K562 (cell line): Measurements from ENCODE around the gene PDE4D. TPM values are rescaled to one million over a fixed set of nuclear protein-coding genes. Genes with fewer than 3 reads are reported as not detected.

ENCODE experiments used
- ATAC-seq: fragments of 200-7000 bp; cut with Tn5 transposase; 3 replicates; pipeline ENCODE4 v1.9.1; 2020; ENCODE audit warnings: moderate library complexity
- BruUV-seq: library from RNA; stranded (reverse); fragments of 400-500 nt; replicated peaks from 2 replicates; lab custom pipeline; 2021; lab: Mats Ljungman, UMichigan
- CTCF ChIA-PET: fragments of 300-600 bp; formaldehyde crosslinking; extraction: SDS; loops from one replicate; lab custom pipeline; 2021; ENCODE audit warnings: low intra/inter-chr PET ratio; lab: Yijun Ruan, JAX
- POLR2A ChIA-PET: fragments of 300-600, 350-650 bp; sonication (Branson Sonifier 250); formaldehyde crosslinking; extraction: SDS; loops from one replicate; lab custom pipeline; 2021; ENCODE audit warnings: antibody characterized with exemption, inconsistent platforms; lab: Yijun Ruan, JAX
- DNase-seq, 4 experiments: peaks; one replicate each; pipeline versions ENCODE4 v3.0.0 to v3.0.0-alpha.2; 2011 to 2018; ENCODE audit warnings: low spot score in 3 of 4, mixed read lengths in 3 of 4; ENCODE audit errors: extremely low read depth in 1 of 4
- FAIRE-seq: peaks from 2 replicates; lab custom pipeline; 2011; peaks lifted over from hg19 to GRCh38; lab: Jason Lieb, UNC
- H2AFZ ChIP-seq: 2 replicates; pipeline ENCODE4 v1.6.0; 2011; ENCODE audit warnings: low read depth, low read length, control low read depth, inconsistent platforms
- H3K27ac ChIP-seq: fragments of 200-600 bp; 3 replicates; pipeline ENCODE4 v1.8.0; 2011; ENCODE audit warnings: low read depth, mild to moderate bottlenecking, control low read depth, inconsistent platforms, low read length, moderate library complexity, mixed read lengths; ENCODE audit errors: extremely low read depth
- H3K27me3 ChIP-seq, 2 experiments: fragments of 300-600 bp in 1 of 2; 2 replicates in 1 of 2; 3 replicates in 1 of 2; pipeline versions ENCODE4 v1.6.0 to v1.8.0; 2011; ENCODE audit warnings: inconsistent platforms in 2 of 2, low read length in 2 of 2, mild to moderate bottlenecking in 1 of 2, mixed read lengths in 1 of 2, moderate library complexity in 1 of 2; ENCODE audit not compliant: control insufficient read depth in 2 of 2, insufficient read depth in 2 of 2
- H3K36me3 ChIP-seq: fragments of 300-600 bp; 3 replicates; pipeline ENCODE4 v1.8.0; 2011; ENCODE audit warnings: mild to moderate bottlenecking, low read length, inconsistent platforms; ENCODE audit not compliant: control insufficient read depth, insufficient read depth
- H3K4me1 ChIP-seq, 2 experiments: fragments of 200-600 bp in 1 of 2; replicated peaks in 1 of 2; 2 replicates in 1 of 2; 3 replicates in 1 of 2; pipeline versions ENCODE4 v1.5.1 to v1.8.0; 2011; ENCODE audit warnings: inconsistent platforms in 2 of 2, low read length in 2 of 2, mild to moderate bottlenecking in 1 of 2, mixed read lengths in 1 of 2, moderate library complexity in 1 of 2; ENCODE audit not compliant: control insufficient read depth in 2 of 2, insufficient read depth in 2 of 2
- H3K4me2 ChIP-seq: 2 replicates; pipeline ENCODE4 v1.6.1; 2011; ENCODE audit warnings: low read length, control low read depth, inconsistent platforms, mixed read lengths; ENCODE audit not compliant: insufficient read depth
- H3K4me3 ChIP-seq: fragments of 200-600 bp; sonication (generic), shearing (Covaris generic); 2 replicates; pipeline ENCODE4 v1.5.1; 2016; ENCODE audit warnings: control low read depth, inconsistent platforms
- H3K79me2 ChIP-seq: fragments of 200-600 bp; 3 replicates; pipeline ENCODE4 v1.8.0; 2011; ENCODE audit warnings: low read length, inconsistent platforms; ENCODE audit not compliant: control insufficient read depth, insufficient read depth
- H3K9ac ChIP-seq, 2 experiments: 2 replicates each; pipeline versions ENCODE4 v1.6.0 to v1.6.1; 2011; ENCODE audit warnings: low read depth in 2 of 2, low read length in 2 of 2, control low read depth in 1 of 2, inconsistent platforms in 1 of 2, mild to moderate bottlenecking in 1 of 2, mixed read lengths in 1 of 2; ENCODE audit not compliant: insufficient read depth in 1 of 2
- H3K9me1 ChIP-seq: one replicate; pipeline ENCODE4 v1.6.0; 2011; ENCODE audit warnings: inconsistent platforms, mild to moderate bottlenecking, low read length, moderate library complexity; ENCODE audit not compliant: control insufficient read depth, insufficient read depth
- H3K9me3 ChIP-seq: replicated peaks from 2 replicates; pipeline ENCODE4 v1.5.1; 2011; ENCODE audit warnings: low read depth, low read length, inconsistent platforms; ENCODE audit not compliant: control insufficient read depth, insufficient read depth
- H4K20me1 ChIP-seq: replicated peaks from 2 replicates; pipeline ENCODE4 v1.6.1; 2011; ENCODE audit warnings: low read length, inconsistent platforms, mixed read lengths; ENCODE audit not compliant: control insufficient read depth, insufficient read depth
- EWSR1 ChIP-seq: fragments of 450-650 bp; IDR thresholded peaks from 2 replicates; pipeline ENCODE4 v1.6.1; 2018; ENCODE audit warnings: borderline replicate concordance, mild to moderate bottlenecking, low read depth, moderate library complexity; ENCODE audit not compliant: partially characterized antibody
- GABPA ChIP-seq: fragments of 200-800 bp; sonication (Bioruptor generic); conservative IDR thresholded peaks from 2 replicates; pipeline ENCODE4 v1.6.1; 2016; ENCODE audit warnings: low read depth, missing genetic modification characterization, missing compliant biosample characterization
- HDAC3 ChIP-seq: fragments of 450-650 bp; IDR thresholded peaks from 2 replicates; pipeline ENCODE4 v1.6.1; 2018; ENCODE audit warnings: borderline replicate concordance, mild to moderate bottlenecking, moderate library complexity; ENCODE audit not compliant: partially characterized antibody
- KDM5B ChIP-seq: fragments of 200-600 bp; sonication (generic); IDR thresholded peaks from 2 replicates; pipeline ENCODE4 v1.6.1; 2012; ENCODE audit warnings: low read depth, mild to moderate bottlenecking, moderate library complexity, low read length, control low read depth, inconsistent platforms; ENCODE audit not compliant: insufficient replicate concordance
- NCOA6 ChIP-seq: fragments of 450-650 bp; IDR thresholded peaks from 2 replicates; pipeline ENCODE4 v1.6.1; 2017; ENCODE audit warnings: mild to moderate bottlenecking
- UBTF ChIP-seq, 2 experiments: IDR thresholded peaks; 2 replicates each; pipeline ENCODE4 v1.6.1; 2012; ENCODE audit warnings: improper control_type of control experiment in 2 of 2, low read depth in 2 of 2, low read length in 2 of 2, borderline replicate concordance in 1 of 2
- WGBS: fragments of 100-300 bp; shearing (Covaris generic); methylation state at CpG from one replicate; pipeline ENCODE4 v1.1.6; 2016; ENCODE audit warnings: low coverage, mixed read lengths; ENCODE audit not compliant: insufficient coverage; ENCODE audit errors: missing lambda C conversion rate; 5-methylcytosine and 5-hydroxymethylcytosine counted together
- in situ Hi-C: fragments of 300-500 bp; cut with MboI; formaldehyde crosslinking; loops from 4 replicates; pipeline ENCODE4 v1.15.0; 2018; ENCODE audit warnings: inconsistent platforms, mixed read lengths
- intact Hi-C: fragments of 100-400 bp; cut with micrococcal nuclease; formaldehyde crosslinking; loops from 2 replicates; pipeline ENCODE4 v1.14.2; 2022
- polyA plus RNA-seq, 8 experiments: library from polyadenylated mRNA; depleted of rRNA in 4 of 8; stranded (reverse) in 5 of 8; unstranded in 3 of 8; fragments of >200 nt; fragmentation: Nextera tagmentation in 2 of 8; fragmentation: Illumina TruSeq in 1 of 8; extraction: Ambion mirVana in 2 of 8; extraction: Trizol in 1 of 8; gene quantifications; 2 replicates each; pipeline versions ENCODE4 v1.2.1 to v1.2.3, GENCODE V29; 2011 to 2014; ENCODE audit warnings: inconsistent platforms in 1 of 8, missing spikeins in 1 of 8
- total RNA-seq, 7 experiments: library from RNA; depleted of rRNA in 6 of 7; stranded (reverse); fragments of >200 nt in 6 of 7; fragmentation: Illumina TruSeq in 2 of 7; extraction: Trizol in 2 of 7; gene quantifications; 2 replicates each; pipeline versions ENCODE4 v1.2.1 to v1.2.3, GENCODE V29; 2011 to 2021; ENCODE audit warnings: low replicate concordance in 1 of 7
- TF ChIP-seq, protein P1 (sequence below): sonication (generic); formaldehyde crosslinking; IDR thresholded peaks from 2 replicates; pipeline ENCODE4 v1.8.0; 2022; ENCODE audit warnings: mild to moderate bottlenecking, low read depth, missing genetic modification reagents
- TF ChIP-seq, protein P2 (sequence below): fragments of 250-450 bp; sonication (Bioruptor Pico); IDR thresholded peaks from 2 replicates; pipeline ENCODE4 v1.4.0; 2020; ENCODE audit warnings: borderline replicate concordance

The PDE4D gene
- total and polyA plus RNA-seq, 9 of the 15 experiments (the other 6 are each of a cell fraction or from before 2014, with no cell fraction given), result 0.04 to 0.46 (median 0.13) TPM

GRCh38 chr5:59000211-59000610 is 893.3 kb downstream of the PDE4D start:
- no peak for FAIRE-seq
- CTCF ChIA-PET, result no interaction called here
- no peaks in the 10 kb centered on the region for H3K9me3 ChIP-seq
- intact Hi-C loops (no loop called here), in situ Hi-C loops (no loop called here)
- H3K9me1 ChIP-seq, result no peaks in the 10 kb centered on the region
- H3K36me3 ChIP-seq, result no peaks in the 10 kb centered on the region
- no peak overlapping the region for H3K4me3 ChIP-seq
- TF ChIP-seq NCOA6, result no peak
- no peak for TF ChIP-seq GABPA
- TF ChIP-seq, protein P1, sequence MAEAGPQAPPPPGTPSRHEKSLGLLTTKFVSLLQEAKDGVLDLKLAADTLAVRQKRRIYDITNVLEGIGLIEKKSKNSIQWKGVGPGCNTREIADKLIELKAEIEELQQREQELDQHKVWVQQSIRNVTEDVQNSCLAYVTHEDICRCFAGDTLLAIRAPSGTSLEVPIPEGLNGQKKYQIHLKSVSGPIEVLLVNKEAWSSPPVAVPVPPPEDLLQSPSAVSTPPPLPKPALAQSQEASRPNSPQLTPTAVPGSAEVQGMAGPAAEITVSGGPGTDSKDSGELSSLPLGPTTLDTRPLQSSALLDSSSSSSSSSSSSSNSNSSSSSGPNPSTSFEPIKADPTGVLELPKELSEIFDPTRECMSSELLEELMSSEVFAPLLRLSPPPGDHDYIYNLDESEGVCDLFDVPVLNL (CRISPR knock-in tag), result no peak
- TF ChIP-seq UBTF (IDR thresholded peaks at IDR 0.05; ENCODE audit: borderline replicate concordance in 1 of 2, low read depth in 2 of 2, low read length in 2 of 2), result no peak
- no peak for TF ChIP-seq KDM5B
- TF ChIP-seq HDAC3, result no peak
- TF ChIP-seq, protein P2, sequence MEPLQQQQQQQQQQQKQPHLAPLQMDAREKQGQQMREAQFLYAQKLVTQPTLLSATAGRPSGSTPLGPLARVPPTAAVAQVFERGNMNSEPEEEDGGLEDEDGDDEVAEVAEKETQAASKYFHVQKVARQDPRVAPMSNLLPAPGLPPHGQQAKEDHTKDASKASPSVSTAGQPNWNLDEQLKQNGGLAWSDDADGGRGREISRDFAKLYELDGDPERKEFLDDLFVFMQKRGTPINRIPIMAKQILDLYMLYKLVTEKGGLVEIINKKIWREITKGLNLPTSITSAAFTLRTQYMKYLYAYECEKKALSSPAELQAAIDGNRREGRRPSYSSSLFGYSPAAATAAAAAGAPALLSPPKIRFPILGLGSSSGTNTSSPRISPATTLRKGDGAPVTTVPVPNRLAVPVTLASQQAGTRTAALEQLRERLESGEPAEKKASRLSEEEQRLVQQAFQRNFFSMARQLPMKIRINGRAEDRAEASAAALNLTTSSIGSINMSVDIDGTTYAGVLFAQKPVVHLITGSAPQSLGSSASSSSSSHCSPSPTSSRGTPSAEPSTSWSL, result no peak
- no peak for TF ChIP-seq EWSR1
- H3K27ac ChIP-seq, result no peak overlapping the region
- no peak overlapping the region for H3K4me2 ChIP-seq
- no peak overlapping the region for H2AFZ ChIP-seq
- no peaks in the 10 kb centered on the region for H3K27me3 ChIP-seq
- no peaks in the 10 kb centered on the region for H3K4me1 ChIP-seq
- no peak overlapping the region for H3K9ac ChIP-seq
- 7% methylated on average over 3 of the region's 3 CpGs for WGBS
- POLR2A ChIA-PET, result interaction anchor here (0.6 kb wide), 1 partner anchor 444 kb away, joined by 4 read pairs; no protein-coding TSS in a partner anchor
- H3K79me2 ChIP-seq, result no peaks in the 10 kb centered on the region
- no TSS peak for BruUV-seq
- no peak for DNase-seq
- no peaks in the 10 kb centered on the region for H4K20me1 ChIP-seq
- ATAC-seq, result no peak
